ENCODE results near the gene AVEN.

The AVEN gene

DNA sequence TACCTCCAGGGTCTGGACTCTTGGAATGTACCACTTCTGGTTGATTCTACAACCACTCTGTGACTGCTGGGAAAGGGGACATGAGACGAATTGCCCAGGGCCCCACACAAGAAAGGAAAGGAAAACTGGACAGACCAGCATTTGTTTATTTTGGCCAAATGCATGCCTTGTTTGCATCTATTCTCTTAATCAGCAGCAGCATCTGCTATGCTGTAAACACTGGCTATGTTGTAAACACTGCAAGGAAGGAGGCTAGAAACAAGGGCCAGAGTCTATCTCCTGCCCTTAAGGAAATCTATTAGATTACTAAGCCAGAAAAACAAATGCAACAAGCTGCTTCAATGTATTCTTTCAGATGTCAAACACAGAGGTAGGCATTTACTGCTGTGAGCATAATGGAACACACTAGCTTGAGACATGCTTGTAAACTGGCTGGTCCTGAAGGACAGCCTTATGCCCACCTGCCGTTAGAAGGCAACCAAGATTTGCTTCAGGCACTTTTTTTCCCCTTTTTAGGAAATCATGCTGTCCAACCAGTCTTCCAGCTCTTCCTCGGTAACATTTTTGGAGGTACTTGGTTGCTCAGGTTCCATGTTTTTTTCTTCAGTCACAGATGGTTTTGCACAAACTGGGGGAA, 172.8 kb downstream of the AVEN start:
- in situ Hi-C loops (cut with MboI; ENCODE audit: low pct_unique_long_range_greater_than_20kb, low sequenced_read_pairs) = no loop called here
- DNase-seq = no peak

- in situ Hi-C loops (cut with MboI; ENCODE audit: low pct_unique_long_range_greater_than_20kb, low sequenced_read_pairs) = no loop called here
- DNase-seq = no peak
Observed at GRCh38 chr15:33865416-33865815, 173.6 kb downstream of the AVEN start.

DNA sequence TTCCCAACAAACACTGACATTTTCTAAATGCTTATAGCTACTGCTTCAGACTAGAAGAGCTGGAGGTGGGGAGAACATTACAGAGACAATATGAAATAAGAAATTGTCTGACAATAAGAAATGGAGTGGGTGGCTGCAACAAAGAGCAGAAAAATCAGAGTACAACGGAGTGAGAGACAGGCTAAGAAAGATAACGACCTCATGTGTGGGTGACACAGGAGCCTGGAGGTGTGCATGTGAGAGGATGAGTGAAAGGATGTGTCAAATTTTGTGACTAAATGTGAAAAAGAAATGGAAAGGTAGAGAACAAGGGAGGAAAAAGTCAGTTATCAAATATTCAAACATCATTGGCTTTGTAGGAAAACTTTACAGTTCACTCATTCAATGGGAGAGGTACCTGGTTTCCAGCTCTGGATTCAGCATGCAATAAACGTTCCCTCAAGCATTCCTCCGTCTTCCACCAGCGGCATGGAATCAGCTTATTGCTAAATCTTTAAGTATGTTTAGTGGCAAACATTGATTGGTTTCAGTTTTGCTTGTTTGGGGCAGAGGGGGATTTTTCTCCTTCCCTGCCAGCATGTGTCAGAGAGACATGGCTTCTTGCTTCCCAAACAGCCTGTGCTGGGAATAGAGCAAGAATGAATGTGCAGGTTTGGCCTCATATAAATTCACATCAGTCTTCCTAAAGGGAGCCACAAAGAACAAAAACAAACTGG, 174.5 kb downstream of the AVEN start:
- in situ Hi-C loops (cut with MboI; ENCODE audit: low pct_unique_long_range_greater_than_20kb, low sequenced_read_pairs) = no loop called here
- no peak for DNase-seq

DNA sequence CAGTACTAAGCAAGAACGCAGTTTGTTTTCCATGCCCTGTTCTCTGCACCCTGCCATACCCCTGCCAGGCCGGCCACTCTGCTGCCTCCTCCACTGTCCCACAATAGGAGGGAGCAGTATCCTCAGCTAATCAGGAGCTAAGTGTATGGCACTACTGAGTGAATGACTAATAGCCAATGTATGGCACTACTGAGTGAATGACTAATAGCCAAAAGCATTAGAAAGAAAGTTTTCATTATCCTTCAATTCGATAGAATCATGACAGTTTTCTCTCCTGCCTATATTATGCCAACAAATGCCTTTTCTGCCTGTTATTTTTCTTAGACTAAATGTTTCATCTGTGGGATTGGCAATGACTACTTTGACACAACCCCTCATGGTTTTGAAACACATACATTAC, 178.2 kb downstream of the AVEN start:
- in situ Hi-C loops (cut with MboI; ENCODE audit: low pct_unique_long_range_greater_than_20kb, low sequenced_read_pairs) = no loop called here

DNA sequence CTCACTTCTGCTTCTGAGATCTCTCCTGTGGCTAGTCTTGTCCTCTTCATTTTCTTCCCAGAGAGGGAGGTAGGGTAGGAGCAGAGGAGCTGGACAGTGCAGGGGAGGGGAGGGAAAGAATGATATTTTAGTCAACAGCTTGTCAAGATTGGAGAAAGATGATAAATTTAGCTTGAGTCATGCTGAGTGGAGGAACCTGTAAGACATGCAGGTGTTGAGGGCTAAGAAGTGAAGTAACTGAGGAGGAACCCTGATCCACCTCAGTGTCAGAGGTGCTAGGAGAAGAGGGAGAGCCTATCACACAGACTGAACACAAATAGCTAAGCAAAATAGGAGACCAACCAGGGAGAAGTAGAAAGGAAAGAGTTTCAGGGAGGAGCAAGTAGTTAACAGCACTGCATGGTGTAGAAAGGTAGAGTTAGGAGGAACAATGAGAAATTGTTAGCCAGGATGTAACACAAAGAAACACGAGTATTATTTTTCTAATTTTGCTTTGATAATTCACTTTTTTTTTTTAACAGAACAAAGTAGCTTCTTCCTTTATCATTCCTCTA, 178.9 kb downstream of the AVEN start:
- DNase-seq = no peak
- in situ Hi-C loops (cut with MboI; ENCODE audit: low pct_unique_long_range_greater_than_20kb, low sequenced_read_pairs) = no loop called here

More for the DNA sequence above, 178.2 kb downstream of the AVEN start:
- no peak for DNase-seq

- in situ Hi-C loops (cut with MboI; ENCODE audit: low pct_unique_long_range_greater_than_20kb, low sequenced_read_pairs) = no loop called here
- DNase-seq = no peak
Observed at GRCh38 chr15:33858836-33859235, 180.2 kb downstream of the AVEN start.

DNA sequence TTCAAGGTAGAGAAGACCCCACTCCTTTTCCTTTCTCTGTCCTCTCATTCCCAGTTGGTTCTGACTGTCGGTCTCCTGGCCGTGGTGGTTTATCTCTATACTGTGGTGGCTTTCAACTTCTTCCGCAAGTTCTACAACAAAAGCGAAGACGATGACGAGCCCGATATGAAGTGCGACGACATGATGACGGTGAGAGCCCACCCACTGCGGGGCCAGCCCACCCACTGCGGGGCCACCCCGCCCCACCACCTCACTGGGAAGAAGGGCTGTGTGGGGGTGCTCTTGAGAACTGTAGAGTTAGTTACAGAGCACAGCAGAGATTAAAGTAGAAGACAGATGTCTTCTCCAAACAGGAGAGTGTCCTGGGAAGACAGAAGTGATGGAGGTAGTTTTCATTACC, 181.3 kb downstream of the AVEN start:
- in situ Hi-C loops (cut with MboI; ENCODE audit: low pct_unique_long_range_greater_than_20kb, low sequenced_read_pairs) = no loop called here
- no peak for DNase-seq

DNA sequence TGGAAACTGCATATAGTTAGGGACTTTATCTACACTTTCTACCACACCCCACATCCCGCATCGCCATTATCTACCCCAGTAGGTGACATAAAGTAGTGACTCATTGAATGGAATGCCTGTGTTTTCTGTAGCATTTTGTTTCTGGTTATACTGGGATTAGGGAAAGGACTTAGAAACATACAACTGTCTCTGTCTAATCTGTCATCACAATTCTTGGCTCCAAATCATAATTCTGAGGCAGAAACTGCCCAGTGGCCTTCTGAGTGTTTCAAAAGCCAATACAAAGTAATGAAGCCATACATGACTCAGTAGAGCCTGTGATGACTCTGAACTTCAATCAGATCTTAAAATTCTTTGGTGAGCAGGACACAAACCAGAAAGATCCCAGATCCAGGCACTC, 186.4 kb downstream of the AVEN start:
- in situ Hi-C loops (cut with MboI; ENCODE audit: low pct_unique_long_range_greater_than_20kb, low sequenced_read_pairs) = no loop called here
- DNase-seq = no peak

DNA sequence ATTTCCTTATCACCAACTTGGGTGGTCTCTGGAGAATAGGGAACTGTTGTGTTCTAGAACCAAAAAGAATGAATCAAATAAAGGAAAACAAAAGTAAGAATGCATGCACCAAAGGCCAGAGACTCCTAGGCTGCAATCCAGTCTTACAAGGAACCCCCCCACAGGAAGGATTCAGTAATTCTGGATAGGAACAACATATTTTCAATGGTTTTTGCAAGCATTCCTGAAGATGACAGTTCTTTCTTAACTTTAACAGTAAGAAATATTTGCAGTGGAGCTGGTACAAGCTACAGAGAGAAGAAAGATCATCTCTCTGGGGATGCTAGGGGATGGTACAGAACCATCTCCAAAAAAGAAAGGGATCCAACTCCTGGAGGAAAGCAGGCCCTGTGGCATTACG, 186.9 kb downstream of the AVEN start:
- in situ Hi-C loops (cut with MboI; ENCODE audit: low pct_unique_long_range_greater_than_20kb, low sequenced_read_pairs) = no loop called here

DNA sequence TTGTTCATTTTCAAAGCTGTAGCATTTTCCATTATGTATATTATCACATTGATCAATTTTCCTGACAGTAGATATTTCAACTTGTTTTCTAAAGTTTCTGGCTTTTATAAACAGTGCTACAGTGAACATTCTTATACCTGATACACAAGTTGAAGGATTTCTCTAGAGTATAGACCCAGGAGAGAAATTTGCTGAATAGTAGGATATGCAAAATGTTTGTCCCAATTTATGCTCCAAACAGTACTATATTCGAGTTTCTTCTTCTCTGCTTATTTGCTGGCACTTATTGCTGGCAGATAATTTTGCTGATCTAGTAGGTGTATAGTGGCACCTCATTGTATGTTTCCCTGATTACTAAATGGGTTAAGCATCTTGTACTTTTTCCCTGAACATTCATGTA, 187.9 kb downstream of the AVEN start:
- in situ Hi-C loops (cut with MboI; ENCODE audit: low pct_unique_long_range_greater_than_20kb, low sequenced_read_pairs) = no loop called here
- DNase-seq = no peak

More for the DNA sequence above, 186.9 kb downstream of the AVEN start:
- no peak for DNase-seq

DNA sequence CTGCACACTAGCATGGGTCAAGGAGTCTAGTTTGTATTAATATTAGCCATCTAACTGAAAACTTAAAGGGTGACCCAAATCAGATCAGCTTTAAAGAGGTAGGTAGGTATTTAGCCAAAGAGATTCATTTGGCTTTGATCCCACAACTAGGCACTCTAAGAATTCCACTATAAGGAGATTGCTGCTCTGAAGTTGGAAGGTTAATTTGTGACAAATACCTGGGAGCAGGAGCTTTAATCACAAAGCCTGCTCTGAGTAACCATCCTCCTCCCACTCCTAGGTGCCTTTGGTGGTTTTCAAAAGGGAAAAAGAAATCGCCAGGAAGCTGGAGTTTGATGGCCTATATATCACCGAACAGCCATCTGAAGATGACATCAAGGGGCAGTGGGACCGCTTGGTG, 191.0 kb downstream of the AVEN start:
- in situ Hi-C loops (cut with MboI; ENCODE audit: low pct_unique_long_range_greater_than_20kb, low sequenced_read_pairs) = no loop called here

DNA sequence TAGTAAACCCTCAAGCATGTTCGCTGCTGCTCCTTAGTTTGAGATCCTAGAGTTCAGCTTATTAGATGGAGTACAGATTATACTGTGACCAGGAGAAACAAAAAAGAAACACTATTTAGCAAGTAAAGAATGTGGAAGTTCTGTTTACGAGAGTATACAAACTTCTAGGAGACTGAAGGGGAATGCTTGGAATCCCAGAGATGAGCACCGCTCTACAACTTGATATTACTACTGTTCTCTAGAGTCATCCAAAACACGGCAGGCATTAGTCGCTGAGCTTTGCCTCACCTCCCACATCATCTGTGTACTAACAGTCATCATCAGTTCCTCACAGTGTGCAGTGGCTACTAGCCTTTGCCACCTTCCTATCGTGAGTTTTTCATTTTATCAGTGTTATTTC, 192.1 kb downstream of the AVEN start:
- in situ Hi-C loops (cut with MboI; ENCODE audit: low pct_unique_long_range_greater_than_20kb, low sequenced_read_pairs) = no loop called here
- DNase-seq = no peak

More for the DNA sequence above, 191.0 kb downstream of the AVEN start:
- no peak for DNase-seq

GRCh38 chr15:33846142-33846541, 192.9 kb downstream of the AVEN start:
- no peak for DNase-seq
- in situ Hi-C loops (cut with MboI; ENCODE audit: low pct_unique_long_range_greater_than_20kb, low sequenced_read_pairs) = no loop called here

- in situ Hi-C loops (cut with MboI; ENCODE audit: low pct_unique_long_range_greater_than_20kb, low sequenced_read_pairs) = no loop called here
- no peak for DNase-seq
Observed at GRCh38 chr15:33844597-33844996, 194.4 kb downstream of the AVEN start.

DNA sequence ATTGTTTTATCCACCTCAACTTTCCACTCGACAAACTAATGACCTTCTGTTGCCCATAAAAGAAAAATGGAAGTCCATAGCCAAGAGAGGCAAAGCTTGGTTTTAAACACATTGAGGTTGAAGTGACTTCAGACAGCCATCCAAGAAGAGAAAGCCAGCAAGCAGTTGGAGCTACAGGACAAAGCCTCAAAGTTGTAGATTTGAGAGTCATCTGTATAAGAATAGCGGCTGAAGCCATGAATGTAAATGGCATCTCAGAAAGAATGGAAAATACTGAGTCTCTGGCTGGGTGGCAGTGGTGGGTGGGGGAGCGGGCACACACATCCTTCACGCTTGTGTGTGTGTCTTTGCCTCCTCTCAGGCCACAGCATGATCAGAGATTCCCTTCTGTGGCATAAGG, 194.8 kb downstream of the AVEN start:
- DNase-seq = no peak
- in situ Hi-C loops (cut with MboI; ENCODE audit: low pct_unique_long_range_greater_than_20kb, low sequenced_read_pairs) = no loop called here

DNA sequence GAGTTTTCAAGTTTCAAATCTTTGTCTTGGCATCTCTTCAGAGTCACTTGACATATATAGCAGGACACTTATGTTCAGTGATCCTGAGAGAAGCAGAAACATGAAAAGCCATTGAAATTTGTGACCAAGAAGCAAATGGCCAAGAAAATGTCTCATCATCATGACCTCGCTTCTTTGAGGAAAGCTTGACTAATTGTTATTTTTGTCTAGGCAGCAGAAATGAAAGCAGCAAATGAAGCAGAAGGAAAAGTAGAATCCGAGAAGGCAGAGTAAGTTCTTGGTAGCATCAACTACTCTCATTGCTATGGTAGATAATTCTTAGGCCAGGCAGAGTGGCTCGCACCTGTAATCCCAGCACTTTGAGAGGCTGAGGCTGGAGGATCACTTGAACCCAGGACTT, 198.4 kb downstream of the AVEN start:
- in situ Hi-C loops (cut with MboI; ENCODE audit: low pct_unique_long_range_greater_than_20kb, low sequenced_read_pairs) = no loop called here
- no peak for DNase-seq

GRCh38 chr15:33839540-33839939, 199.5 kb downstream of the AVEN start:
- in situ Hi-C loops (cut with MboI; ENCODE audit: low pct_unique_long_range_greater_than_20kb, low sequenced_read_pairs) = no loop called here
- DNase-seq = no peak

DNA sequence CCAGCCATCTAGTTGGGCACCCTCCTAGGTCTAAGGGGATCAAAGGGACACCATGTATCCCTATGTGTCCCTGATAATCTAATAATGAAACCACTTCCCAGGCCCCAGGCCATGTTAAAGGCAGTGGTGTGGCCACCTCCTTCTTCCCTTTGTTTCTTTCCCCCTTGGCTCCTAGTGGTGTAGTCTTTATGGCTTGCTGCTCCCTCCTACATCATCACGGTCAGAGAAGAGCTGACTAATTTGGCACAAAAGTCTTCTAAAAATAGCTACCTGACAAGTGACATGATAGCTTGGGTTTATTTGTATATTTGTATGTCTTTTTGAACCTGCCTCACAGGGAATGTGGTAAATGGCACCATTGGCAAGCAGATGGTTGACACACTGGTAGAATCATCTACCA, 201.7 kb downstream of the AVEN start:
- no peak for DNase-seq
- in situ Hi-C loops (cut with MboI; ENCODE audit: low pct_unique_long_range_greater_than_20kb, low sequenced_read_pairs) = no loop called here

- no peak for DNase-seq
Observed at GRCh38 chr15:33834892-33835743, 203.9 kb downstream of the AVEN start.

GRCh38 chr15:33831646-33832045, 207.4 kb downstream of the AVEN start:
- in situ Hi-C loops (cut with MboI; ENCODE audit: low pct_unique_long_range_greater_than_20kb, low sequenced_read_pairs) = no loop called here
- DNase-seq = no peak

More at GRCh38 chr15:33834892-33835743, 203.9 kb downstream of the AVEN start:
- in situ Hi-C loops (cut with MboI; ENCODE audit: low pct_unique_long_range_greater_than_20kb, low sequenced_read_pairs) = no loop called here
